GM18517 (cell line): ENCODE results near the gene TUBAL3.
"Not testable (repeated sequence)": the region's sequence is repeated elsewhere in the genome, so short reads cannot be mapped to it uniquely, and the experiment has no call there.

ENCODE experiments used
- ATAC-seq: cut with Tn5 transposase; IDR thresholded peaks from one replicate; pipeline ENCODE4 v1.9.1; 2021; ENCODE audit warnings: mild to moderate bottlenecking, moderate library complexity; ENCODE audit not compliant: unreplicated experiment

Gene TUBAL3

DNA sequence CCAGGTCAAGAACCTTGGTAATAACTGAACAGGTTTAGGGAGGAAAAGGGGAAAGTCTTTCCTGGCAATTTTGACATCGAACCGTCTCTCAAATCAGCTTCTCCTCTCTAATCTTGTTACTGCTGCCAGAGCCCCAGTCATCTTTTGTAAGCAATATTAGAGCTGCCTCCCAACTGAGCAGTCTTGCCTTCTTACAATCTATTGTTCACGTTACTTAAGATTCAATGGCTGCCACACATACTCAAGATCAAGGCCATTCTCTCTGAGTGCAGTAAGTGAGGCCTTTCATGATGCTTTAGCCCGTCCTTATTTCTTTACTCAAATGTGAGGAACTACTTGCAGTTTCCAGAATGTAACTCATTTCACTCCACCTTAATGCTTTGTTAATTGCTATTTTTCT is 20.1 kb upstream of the TUBAL3 start:
- no peak for ATAC-seq

GRCh38 chr10:5423771-5424170 is 19.1 kb upstream of the TUBAL3 start:
- ATAC-seq, result no peak

DNA sequence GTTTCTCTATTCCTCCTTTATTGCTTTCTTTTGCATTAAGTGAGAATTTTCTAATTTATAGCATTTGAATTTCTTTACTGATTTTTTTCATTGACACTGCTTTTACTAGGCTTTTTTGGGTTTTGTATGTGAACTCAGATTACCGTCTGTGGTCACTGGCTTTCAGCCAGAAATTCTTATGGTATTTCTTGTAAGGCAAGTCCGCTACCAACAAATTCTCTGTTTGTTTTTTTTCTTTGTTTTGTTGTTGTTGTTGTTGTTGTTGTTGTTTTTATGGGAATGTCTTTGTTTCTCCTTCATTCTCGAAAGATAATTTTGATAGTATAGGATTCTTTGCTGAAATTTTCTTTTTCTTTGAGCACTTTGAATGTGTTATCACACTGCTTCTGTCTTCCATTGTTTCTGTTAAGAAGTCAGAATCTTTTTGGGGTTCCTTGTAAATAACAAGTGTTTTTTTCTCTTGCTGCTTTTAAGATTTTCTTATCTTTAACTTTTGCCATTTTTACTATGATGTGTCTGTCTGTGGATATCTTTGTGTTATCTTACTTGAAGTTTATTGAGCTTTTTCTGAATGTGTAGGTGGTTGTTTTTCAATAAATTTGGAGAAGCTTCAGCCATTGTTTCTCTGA is 15.0 kb upstream of the TUBAL3 start:
- ATAC-seq, result no peak

DNA sequence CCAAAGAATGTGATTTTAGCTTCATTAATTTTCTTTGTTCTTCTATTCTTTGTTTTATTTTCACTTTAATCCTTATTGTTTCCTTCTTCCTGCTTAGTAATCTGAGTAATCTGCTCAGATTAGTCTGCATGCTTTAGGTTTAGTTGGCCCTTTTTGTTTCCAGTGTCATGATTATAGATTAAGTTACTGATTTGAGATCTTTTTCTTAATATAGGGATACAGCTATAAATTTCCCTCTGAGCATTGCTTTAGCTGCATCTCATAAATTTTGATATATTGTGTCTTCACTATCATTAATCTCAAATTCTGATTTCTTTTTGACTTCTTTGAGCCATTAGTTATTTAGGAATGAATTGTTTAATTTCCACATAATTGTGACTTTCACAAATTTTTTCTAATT is 14.0 kb upstream of the TUBAL3 start:
- no peak for ATAC-seq

GRCh38 chr10:5416981-5417380 is 12.4 kb upstream of the TUBAL3 start:
- no peak for ATAC-seq

- ATAC-seq, result no peak
Measured at GRCh38 chr10:5413012-5413938, 8.6 kb upstream of the TUBAL3 start.

DNA sequence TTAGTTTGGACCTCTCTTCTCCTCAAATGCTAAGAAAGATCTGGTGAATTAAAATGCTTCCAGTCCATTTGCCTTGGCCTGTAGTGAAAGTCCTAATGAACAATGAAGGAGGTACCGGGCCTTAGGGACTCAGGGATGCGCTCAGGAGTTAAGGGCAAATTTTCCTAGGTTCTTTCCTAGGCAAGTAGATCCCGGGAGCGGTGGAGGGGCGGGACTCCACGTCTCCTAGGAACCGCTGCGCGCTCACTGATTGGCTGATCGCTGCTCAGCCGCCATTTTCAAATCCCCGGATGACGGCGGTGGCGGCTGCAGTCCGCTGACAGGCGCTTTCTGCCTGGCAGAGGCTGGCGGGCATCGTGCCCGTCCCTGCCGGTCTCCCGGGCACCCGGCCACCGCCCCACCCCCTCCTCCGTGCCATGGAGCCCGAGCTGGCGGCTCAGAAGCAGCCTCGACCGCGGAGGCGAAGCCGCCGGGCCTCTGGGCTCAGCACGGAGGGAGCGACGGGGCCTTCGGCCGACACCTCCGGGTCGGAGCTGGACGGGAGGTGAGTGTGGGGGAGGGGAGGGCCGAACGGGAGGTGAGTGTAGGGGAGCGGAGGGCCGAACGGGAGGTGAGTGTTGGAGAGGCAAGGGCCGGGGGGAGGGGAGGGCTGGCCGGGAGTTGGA is 7.8 kb upstream of the TUBAL3 start, which contains the start of gene NET1:
Gene NET1, plus strand, starts transcription at position 281 of the 665 bp plus-strand sequence. Its CDS starts 136 bp downstream, at position 417.
- ATAC-seq, result peak; percentile 94

- no peak for ATAC-seq
Measured at GRCh38 chr10:5411941-5412276, 7.3 kb upstream of the TUBAL3 start.

GRCh38 chr10:5410787-5411186 is 6.2 kb upstream of the TUBAL3 start:
- not testable (repeated sequence) for ATAC-seq

DNA sequence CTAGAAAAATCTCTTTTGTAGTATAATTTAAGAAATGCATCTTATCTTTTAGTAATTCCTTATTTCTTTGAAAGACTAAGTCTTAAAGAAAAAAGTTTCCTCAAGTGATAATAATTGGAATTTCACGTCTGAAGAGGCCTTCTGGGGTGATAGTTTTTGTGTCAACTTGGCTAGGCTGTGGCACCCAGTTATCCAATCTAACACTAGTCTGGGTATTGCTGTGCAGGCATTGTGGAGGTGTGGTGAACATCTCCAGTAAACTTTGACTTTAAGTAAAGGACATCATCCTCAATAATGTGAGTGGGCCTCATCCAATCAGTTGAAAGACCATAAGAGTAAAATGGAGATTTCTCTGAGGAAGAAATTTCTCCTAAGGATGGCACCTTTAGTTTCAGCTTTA is 2.3 kb upstream of the TUBAL3 start:
- no peak for ATAC-seq

GRCh38 chr10:5402798-5403197 is 1.8 kb downstream of the TUBAL3 start:
- no peak for ATAC-seq

- no peak for ATAC-seq
Measured at GRCh38 chr10:5400468-5401240, 4.0 kb downstream of the TUBAL3 start.

DNA sequence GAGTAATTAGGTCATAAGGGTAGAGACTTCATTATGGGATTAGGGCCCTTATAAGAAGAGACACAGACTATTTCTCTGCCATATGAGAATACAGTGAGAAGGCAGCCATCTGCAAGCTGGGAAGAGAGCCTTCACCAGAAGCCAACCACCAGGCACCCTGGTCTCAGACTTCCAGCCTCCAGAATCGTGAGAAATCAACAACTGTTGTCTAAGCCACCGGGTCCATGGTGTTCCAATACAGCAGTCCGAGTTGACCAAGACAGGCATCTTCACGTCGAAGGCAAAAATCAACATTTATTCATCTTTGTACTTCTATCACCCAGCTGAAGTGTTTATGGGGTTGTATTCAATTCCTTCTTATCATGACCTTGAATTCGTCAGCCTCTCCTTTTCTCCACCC is 5.3 kb downstream of the TUBAL3 start:
- ATAC-seq, result no peak

- no peak for ATAC-seq
Measured at GRCh38 chr10:5396556-5397300, 7.9 kb downstream of the TUBAL3 start.

GRCh38 chr10:5395168-5395567 is 9.5 kb downstream of the TUBAL3 start:
- no peak for ATAC-seq

DNA sequence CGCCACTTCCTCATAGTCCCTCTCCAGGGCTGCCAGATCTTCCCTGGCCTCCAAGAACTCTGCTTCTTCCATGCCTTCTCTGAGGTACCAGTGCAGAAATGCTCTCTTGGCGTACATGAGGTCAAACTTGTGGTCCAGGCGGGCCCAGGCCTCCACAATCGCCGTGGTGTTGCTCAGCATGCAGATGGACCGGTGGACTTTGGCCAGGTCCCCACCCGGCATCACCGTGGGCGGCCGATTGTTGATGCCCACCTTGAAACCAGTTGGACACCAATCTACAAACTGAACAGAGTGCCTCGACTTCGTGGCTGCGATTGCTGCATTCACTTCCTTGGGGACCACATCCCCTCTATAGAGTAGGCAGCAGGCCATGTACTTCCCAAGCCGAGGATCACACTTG is 11.1 kb downstream of the TUBAL3 start:
- ATAC-seq, result no peak

GRCh38 chr10:5391790-5392189 is 12.8 kb downstream of the TUBAL3 start:
- ATAC-seq, result no peak

GRCh38 chr10:5390607-5391205 is 13.9 kb downstream of the TUBAL3 start:
- no peak for ATAC-seq

DNA sequence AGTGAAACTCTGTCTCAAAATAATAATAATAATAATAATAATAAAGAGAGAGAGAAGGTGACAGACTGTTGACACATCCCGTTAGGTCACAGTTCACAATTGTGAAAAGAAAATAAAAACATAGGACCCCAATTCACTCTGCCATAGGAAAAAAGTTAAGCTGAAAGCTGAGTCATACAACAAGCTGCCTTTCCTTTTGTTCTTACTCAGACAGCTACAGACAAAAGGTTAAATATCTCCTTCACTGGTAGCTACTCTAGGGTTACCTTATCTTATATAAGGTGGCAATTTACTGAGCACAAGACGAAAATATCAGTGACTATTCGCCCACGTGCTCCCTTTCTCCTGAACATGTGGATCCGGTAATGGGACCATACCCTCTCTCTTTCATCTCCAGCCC is 17.5 kb downstream of the TUBAL3 start:
- ATAC-seq, result no peak

DNA sequence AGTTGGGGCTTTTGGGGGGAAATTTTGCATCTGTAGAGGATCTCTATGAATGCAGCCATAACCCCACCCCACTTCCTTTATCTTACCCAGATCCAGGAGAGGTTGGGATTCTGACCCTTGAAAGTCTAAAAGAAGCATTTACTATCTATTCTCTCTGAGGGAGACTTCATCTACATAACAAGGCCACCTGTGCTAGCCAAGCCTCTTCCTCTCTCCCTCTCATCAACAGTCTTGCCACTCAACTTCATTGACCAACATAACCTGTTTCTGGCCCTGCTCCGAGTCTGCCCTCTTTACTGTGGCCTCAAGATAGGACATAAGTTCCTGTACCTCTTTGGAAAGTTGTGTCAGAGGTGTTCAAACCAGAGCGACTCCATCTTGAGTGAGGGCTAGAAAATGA is 19.4 kb downstream of the TUBAL3 start:
- ATAC-seq, result no peak
